ENCODE results near the gene PHAF1.

PHAF1 gene

GRCh38 chr16:67195676-67196075, 85.9 kb downstream of the PHAF1 start:
- no peak for DNase-seq (ENCODE audit: low read depth)

GRCh38 chr16:67196881-67197280, 87.1 kb downstream of the PHAF1 start:
- no peak for DNase-seq (ENCODE audit: low read depth)
- no peak overlapping the region for H3K4me3 ChIP-seq (ENCODE audit: low read depth, low read length)
- no peak for TF ChIP-seq CTCF (IDR thresholded peaks at IDR 0.05; ENCODE audit: low read depth, low read length, missing control alignments)

More at GRCh38 chr16:67195676-67196075, 85.9 kb downstream of the PHAF1 start:
- no peak for TF ChIP-seq CTCF (IDR thresholded peaks at IDR 0.05; ENCODE audit: low read depth, low read length, missing control alignments)
- no peak overlapping the region for H3K4me3 ChIP-seq (ENCODE audit: low read depth, low read length)

- DNase-seq (ENCODE audit: low read depth): no peak
- TF ChIP-seq CTCF (IDR thresholded peaks at IDR 0.05; ENCODE audit: low read depth, low read length, missing control alignments): no peak
- H3K4me3 ChIP-seq (ENCODE audit: low read depth, low read length): no peak overlapping the region
These were observed 88.0 kb downstream of the PHAF1 start for GRCh38 chr16:67197704-67198103.
